ENCODE measurements around the gene C9orf50.
"Not testable (repeated sequence)": the region's sequence is repeated elsewhere in the genome, so short reads cannot be mapped to it uniquely, and the experiment has no call there.

The C9orf50 gene

GRCh38 chr9:129610473-129611306 lies 10.2 kb downstream of the C9orf50 start:
- peak; percentile 66 for DNase-seq (ENCODE audit: low read depth)

DNA sequence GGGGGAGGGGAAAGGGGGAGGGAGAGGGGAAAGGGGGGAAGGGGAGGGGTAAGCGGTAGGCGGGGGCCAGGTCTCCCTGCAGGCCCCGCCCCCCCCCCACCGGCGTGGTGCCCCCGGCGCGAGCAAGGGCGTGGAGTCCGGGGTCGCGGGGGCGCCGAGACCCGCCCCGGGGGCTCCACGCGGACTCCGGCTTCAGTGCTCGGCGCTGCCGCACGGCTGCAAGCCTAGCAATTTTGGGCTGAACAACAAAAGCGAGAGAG lies 10.8 kb downstream of the C9orf50 start:
- DNase-seq (ENCODE audit: low read depth) = no peak

- DNase-seq (ENCODE audit: low read depth) = no peak
Observed at GRCh38 chr9:129609486-129610212, 11.3 kb downstream of the C9orf50 start.

GRCh38 chr9:129608561-129609481 lies 12.1 kb downstream of the C9orf50 start:
- DNase-seq (ENCODE audit: low read depth) = no peak

GRCh38 chr9:129607027-129607387 lies 13.9 kb downstream of the C9orf50 start:
- DNase-seq (ENCODE audit: low read depth) = no peak

- DNase-seq (ENCODE audit: low read depth) = no peak
Observed at GRCh38 chr9:129606161-129607026, 14.5 kb downstream of the C9orf50 start.

- no peak for DNase-seq (ENCODE audit: low read depth)
Observed at GRCh38 chr9:129604766-129605163, 16.1 kb downstream of the C9orf50 start.

DNA sequence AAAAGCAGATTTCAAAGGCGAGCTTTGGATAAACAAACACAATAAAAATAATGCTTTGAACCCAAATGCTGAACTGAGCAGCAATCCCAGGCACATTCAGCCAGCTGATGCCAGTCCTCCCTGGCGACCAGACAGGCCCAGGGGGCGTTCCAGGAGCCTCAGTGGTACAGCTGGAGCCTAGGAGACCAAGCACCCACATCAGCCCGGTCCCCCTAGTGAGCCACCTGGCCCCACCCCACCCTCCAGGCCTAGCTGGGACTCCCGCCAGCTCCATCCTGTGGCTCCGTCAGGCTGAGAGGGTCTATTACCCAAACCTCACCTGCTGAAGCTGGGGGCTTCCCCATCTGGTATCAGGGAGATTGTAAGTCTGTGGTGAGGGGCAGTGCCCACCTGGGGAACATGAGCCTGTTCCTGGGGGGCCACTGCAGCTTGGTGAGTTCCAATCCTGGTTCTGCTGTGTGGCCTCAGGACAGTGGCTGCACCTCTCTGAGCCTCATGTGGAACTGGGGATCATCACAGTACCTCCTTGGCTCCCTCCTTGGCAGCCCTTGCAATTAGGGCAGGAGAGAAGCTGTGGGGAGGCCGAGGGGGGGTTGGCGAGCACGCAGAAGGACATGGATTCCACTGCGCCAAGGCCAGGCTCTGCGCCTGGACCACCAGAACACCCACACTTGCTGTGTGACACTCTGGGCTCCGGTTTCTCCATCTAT lies 16.7 kb downstream of the C9orf50 start:
- DNase-seq (ENCODE audit: low read depth) = no peak

GRCh38 chr9:129602598-129603415 lies 18.1 kb downstream of the C9orf50 start:
- DNase-seq (ENCODE audit: low read depth) = no peak

DNA sequence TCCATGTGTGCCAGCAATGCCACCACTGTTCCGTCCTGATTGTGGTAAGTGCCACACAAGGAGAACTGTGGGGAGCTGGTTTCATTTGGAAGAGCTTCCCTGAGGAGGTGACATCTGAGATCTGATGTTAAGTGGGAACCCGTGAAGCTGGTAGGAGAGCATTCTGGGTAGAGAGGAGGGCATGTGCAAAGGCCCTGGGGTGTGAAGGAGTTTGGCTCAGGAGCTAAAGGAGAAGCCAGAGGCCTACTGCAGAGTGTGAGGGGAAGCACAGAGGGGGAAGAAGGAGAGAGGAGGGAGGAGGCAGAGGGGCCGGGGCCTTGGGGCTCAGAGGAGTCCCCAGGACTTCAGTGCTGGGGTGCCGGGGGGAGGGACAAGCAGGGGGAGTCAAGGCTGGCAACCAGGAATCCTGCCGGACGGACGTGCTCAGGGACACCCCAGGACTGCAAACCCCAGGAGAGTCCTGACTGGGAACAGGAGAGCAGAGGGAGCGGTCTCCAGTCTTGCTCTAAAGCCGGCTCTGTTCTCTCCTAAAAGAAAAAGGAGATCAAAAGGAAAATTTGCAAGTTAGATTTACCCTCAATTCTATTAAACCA lies 19.7 kb downstream of the C9orf50 start:
- no peak for DNase-seq (ENCODE audit: low read depth)

GRCh38 chr9:129598089-129598596 lies 22.8 kb downstream of the C9orf50 start:
- no peak for DNase-seq (ENCODE audit: low read depth)

- no peak for DNase-seq (ENCODE audit: low read depth)
Observed at GRCh38 chr9:129597355-129598088, 23.4 kb downstream of the C9orf50 start.

DNA sequence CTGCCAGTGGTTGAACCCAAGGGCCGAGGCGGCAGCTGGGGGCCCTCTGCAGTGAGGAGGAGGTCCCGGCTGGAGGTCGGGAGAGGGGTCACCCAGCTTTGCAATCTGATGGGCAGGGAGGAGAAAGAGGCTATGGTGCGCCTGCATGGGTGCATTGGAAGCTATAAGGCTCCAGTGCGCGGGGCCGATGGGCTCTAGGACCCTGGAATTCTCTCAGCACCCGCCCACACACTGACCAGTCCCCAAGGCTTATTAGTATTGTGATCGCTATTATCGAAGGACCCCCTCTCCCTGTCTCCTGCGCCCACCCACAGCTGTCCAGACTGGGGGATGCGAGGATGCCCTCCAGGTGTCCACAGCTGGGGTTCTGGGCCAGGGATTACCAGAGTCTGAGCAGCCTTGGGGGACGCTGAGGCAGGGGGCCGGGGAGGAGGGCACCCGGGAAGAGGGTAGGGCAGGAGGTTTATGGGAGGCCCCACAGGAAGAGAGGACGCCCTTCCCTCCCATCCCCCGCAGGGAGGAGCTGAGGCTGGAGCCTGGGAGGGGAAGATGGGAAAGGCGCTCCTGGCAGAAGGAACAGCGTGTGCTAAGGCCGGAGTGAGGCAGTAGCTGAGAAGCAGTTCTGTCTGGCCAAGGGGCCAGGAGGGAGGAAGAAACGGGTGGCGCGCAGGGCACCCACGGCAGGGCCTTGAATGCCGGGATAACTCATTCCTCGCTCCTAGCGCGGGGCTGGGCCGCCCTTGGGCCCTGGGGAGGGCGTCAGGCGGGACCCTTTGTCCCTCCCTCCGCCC lies 24.2 kb downstream of the C9orf50 start:
- no peak for DNase-seq (ENCODE audit: low read depth)

DNA sequence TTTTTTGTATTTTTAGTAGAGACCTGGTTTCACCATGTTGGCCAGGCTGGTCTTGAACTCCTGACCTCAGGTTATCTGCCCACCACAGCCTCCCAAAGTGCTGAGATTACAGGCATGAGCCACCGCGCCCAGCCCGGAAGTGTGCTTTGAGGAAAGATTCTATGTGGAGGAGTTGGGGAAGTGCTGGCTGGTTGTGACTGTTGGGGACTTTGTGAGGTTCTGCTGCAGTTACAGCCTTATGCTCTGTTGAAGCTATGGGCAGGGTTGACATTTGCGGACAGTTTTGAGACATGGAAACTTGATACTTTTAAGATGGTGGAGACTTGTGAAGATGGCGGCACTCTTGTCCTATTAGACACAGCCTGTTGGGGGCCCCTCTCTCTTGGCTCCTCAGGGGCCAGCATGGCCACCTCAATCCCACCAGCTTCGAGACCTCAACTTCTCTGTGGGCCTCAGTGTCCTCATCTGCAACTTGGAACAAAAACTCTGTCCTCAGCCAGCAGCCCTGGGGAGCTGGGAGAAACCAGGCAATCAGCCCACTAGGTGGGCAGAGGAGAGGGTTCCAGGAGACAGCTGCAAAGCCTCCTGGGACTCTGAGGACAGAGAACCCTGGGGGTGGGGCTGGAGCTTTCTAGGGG lies 24.9 kb downstream of the C9orf50 start:
- no peak for DNase-seq (ENCODE audit: low read depth)

DNA sequence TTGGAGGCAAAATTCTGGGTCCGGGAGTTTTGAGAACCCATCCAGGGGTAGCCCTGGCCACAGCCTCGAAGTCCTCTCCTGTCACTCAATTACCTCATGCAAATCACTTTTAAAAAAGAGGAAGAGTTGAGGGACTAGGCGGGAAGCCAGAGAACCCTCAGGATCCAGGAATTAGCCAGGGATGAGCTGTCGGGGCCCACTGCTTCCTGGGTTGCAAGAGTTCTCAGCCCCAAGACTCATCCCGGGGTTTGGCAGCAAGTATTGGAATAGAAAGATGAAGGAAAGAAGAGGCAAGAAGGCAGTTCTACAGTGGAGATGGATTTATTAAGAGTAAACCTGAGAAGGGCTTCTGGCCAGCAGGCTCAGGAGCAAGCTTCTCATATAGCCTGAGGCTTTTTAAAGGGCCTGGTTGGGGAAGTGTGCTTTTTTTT lies 25.6 kb downstream of the C9orf50 start:
- no peak for DNase-seq (ENCODE audit: low read depth)

DNA sequence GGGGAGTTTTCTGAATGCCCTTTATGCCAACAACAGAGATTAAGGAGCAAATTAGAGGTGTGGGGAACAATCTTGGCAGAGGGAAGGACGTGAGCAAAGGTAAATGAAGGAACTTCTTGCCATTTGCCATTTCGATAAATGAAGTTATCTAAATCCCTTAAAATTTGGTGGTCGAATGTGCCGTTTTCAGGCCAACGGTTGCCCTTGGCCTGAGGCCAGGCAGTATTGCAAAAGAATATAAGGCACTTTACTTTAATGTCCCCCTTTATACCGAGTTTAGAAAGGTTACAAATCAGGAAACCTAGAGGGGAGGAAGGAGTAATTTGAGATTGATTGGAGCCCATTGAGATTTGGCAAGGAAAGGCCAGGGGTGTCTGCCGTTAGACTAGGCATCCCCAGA lies 26.3 kb downstream of the C9orf50 start:
- DNase-seq (ENCODE audit: low read depth) = no peak

DNA sequence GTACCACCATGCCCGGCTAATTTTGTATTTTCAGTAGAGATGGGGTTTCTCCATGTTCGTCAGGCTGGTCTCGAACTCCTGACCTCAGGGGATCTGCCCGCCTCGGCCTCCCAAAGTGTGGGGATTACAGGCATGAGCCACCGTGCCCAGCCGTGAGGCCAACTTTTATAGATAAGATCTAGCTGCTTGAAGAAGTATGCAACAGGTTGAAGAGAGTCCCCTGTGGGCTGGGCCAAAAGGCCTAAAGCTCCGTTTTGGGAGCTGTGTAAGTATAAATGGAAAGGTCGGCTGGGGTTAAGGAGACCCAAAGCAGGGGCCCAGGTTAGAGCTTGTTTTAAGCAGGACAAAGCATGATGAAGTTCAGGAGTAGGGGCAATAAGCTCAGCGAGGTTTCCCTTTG lies 28.1 kb downstream of the C9orf50 start:
- not testable (repeated sequence) for DNase-seq (ENCODE audit: low read depth)

Measured in stimulated activated CD8-positive, alpha-beta memory T cell treated with anti-CD3 and anti-CD28 coated beads, Interleukin-4, amount 100 ng/mL, for 24 hours (primary cell).